ENCODE results near the gene LDLRAD2. TPM values are rescaled to one million over a fixed set of nuclear protein-coding genes. Genes with fewer than 3 reads are reported as not detected.

LDLRAD2 gene
- total and polyA plus RNA-seq, 9 of the 15 experiments (the other 6 are each of a cell fraction or from before 2014, with no cell fraction given): 0.45 to 0.48 TPM; not detected in 7

DNA sequence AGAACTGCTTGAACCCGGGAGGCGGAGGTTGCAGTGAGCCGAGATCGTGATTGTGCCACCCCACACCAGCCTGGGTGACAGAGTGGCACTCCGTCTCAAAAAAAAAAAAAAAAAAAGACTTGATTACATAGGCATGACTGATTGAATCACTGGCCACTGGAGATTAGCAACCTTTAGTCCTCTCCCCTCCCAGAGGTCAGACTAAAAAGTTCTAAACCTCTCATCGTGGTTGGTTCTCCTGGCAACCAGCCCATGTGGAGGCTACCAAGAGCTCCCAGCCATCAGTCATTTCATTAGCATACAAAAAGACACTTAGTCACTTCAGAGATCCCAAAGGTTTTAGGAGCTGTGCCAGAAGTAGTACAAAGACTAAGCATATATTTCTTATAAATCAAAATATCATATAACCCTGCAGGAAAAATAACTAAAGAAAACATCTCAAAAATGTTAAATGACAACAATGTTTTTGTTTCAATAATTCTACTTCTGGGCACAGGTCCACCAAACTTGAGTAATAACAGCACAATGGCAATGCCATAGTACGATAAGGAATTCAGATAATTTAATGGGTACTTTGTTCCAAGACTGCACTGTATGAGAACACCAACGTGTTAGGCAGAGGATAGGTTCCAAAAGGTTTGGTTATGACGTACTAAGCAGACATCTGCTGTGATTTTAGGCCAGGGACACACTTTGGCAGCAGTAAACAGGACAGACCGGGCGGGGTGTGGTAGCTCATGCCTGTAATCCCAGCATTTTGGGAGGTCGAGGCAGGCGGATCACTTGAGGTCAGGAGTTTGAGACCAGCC, 47.2 kb upstream of the LDLRAD2 start (continued):
- TF ChIP-seq ZNF639 (CRISPR knock-in tag; conservative IDR thresholded peaks at IDR 0.05 in 1 of 2, IDR thresholded peaks at IDR 0.05 in 1 of 2) (peak in 1 of 2 experiments; percentile 57; a peak in 1 of 4 replicates), CAMTA2 (CRISPR knock-in tag; conservative IDR thresholded peaks at IDR 0.05) (no peak), FOXA3 (CRISPR knock-in tag; conservative IDR thresholded peaks at IDR 0.05 in 1 of 2, IDR thresholded peaks at IDR 0.05 in 1 of 2) (0 out of 4 replicates have a peak, but pooled peaks of 1 of the 2 experiments have one; percentile 26), ZNF785 (CRISPR knock-in tag; IDR thresholded peaks at IDR 0.05) (no peak), ZFP36 (IDR thresholded peaks at IDR 0.05; ENCODE audit: low read depth, low read length, partially characterized antibody) (no peak), ZNF408 (CRISPR knock-in tag; IDR thresholded peaks at IDR 0.05; ENCODE audit: low read depth) (no peak), GATAD2B (IDR thresholded peaks at IDR 0.05; ENCODE audit: borderline replicate concordance) (no peak), ZNF280B (CRISPR knock-in tag; IDR thresholded peaks at IDR 0.05) (no peak), POLR3G (IDR thresholded peaks at IDR 0.05; ENCODE audit: extremely low read depth, insufficient read length, insufficient replicate concordance) (no peak), THRAP3 (IDR thresholded peaks at IDR 0.05; ENCODE audit: borderline replicate concordance) (no peak), DEAF1 (CRISPR knock-in tag; IDR thresholded peaks at IDR 0.05) (no peak), TEAD2 (tag; IDR thresholded peaks at IDR 0.05) (no peak), FOSL1 (tag; conservative IDR thresholded peaks at IDR 0.05) (peak; percentile 64), SNIP1 (IDR thresholded peaks at IDR 0.05; ENCODE audit: low read depth) (no peak), SRSF1 (IDR thresholded peaks at IDR 0.05; ENCODE audit: low read depth, low read length) (no peak), MAFK (IDR thresholded peaks at IDR 0.05; ENCODE audit: low read length) (no peak), CBX2 (IDR thresholded peaks at IDR 0.05; ENCODE audit: insufficient read depth, low read length, poor library complexity, severe bottlenecking) (no peak), RBM34 (IDR thresholded peaks at IDR 0.05; ENCODE audit: borderline replicate concordance, insufficient read depth, low read length) (no peak)
- TF ChIP-seq, protein P1, sequence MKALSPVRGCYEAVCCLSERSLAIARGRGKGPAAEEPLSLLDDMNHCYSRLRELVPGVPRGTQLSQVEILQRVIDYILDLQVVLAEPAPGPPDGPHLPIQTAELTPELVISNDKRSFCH (CRISPR knock-in tag; IDR thresholded peaks at IDR 0.05): no peak
- TF ChIP-seq, protein P1 (tag; IDR thresholded peaks at IDR 0.05): no peak
- TF ChIP-seq, protein P2, sequence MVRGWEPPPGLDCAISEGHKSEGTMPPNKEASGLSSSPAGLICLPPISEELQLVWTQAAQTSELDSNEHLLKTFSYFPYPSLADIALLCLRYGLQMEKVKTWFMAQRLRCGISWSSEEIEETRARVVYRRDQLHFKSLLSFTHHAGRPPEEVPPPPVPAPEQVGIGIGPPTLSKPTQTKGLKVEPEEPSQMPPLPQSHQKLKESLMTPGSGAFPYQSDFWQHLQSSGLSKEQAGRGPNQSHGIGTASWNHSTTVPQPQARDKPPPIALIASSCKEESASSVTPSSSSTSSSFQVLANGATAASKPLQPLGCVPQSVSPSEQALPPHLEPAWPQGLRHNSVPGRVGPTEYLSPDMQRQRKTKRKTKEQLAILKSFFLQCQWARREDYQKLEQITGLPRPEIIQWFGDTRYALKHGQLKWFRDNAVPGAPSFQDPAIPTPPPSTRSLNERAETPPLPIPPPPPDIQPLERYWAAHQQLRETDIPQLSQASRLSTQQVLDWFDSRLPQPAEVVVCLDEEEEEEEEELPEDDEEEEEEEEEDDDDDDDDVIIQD (CRISPR knock-in tag; IDR thresholded peaks at IDR 0.05): no peak

Measured in K562 (cell line).